22Rv1 (cell line): ENCODE results near the gene MYRIP.
"Not testable (repeated sequence)": the region's sequence is repeated elsewhere in the genome, so short reads cannot be mapped to it uniquely, and the experiment has no call there.

Experiments used
- ZFX ChIP-seq: fragments of 450-650 bp; IDR thresholded peaks from 2 replicates; pipeline ENCODE4 v1.6.1; 2017; ENCODE audit warnings: antibody characterized with exemption, borderline replicate concordance
- TF ChIP-seq, protein P1 (sequence below): fragments of 450-650 bp; IDR thresholded peaks from 2 replicates; pipeline ENCODE4 v1.5.1; 2017; ENCODE audit warnings: mild to moderate bottlenecking

- TF ChIP-seq, protein P1, sequence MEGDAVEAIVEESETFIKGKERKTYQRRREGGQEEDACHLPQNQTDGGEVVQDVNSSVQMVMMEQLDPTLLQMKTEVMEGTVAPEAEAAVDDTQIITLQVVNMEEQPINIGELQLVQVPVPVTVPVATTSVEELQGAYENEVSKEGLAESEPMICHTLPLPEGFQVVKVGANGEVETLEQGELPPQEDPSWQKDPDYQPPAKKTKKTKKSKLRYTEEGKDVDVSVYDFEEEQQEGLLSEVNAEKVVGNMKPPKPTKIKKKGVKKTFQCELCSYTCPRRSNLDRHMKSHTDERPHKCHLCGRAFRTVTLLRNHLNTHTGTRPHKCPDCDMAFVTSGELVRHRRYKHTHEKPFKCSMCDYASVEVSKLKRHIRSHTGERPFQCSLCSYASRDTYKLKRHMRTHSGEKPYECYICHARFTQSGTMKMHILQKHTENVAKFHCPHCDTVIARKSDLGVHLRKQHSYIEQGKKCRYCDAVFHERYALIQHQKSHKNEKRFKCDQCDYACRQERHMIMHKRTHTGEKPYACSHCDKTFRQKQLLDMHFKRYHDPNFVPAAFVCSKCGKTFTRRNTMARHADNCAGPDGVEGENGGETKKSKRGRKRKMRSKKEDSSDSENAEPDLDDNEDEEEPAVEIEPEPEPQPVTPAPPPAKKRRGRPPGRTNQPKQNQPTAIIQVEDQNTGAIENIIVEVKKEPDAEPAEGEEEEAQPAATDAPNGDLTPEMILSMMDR = not testable (repeated sequence)
- not testable (repeated sequence) for TF ChIP-seq ZFX
These were observed 268.6 kb downstream of the MYRIP start for GRCh38 chr3:40077828-40078492.
